ENCODE data around the gene OR6J1. TPM values are rescaled to one million over a fixed set of nuclear protein-coding genes. Genes with fewer than 3 reads are reported as not detected.
A peak's percentile ranks its signal among the peaks of the same experiment; 100 is the strongest.
"Not testable (repeated sequence)": the region's sequence is repeated elsewhere in the genome, so short reads cannot be mapped to it uniquely, and the experiment has no call there.

The OR6J1 gene
- total RNA-seq, 1 donor: not detected

DNA sequence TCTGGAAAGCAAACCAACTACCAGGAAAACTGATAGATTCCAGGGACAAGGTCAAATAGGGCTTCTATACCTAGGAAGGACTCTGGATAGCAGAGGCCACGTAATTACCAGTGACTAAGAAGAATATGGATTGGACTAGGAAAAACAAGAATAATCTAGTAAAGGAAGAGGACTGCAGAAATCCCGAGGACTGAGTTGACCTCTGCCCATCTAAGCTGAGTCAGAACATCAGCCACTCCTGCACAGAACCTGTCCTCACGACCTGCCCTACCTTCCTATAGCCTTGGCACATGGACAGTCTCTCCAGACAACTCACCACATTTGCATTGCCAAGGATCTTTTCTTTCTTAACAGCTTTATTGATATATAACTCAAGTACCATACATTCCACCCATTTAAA lies 2.3 kb downstream of the OR6J1 start:
- DNase-seq (ENCODE audit: insufficient read length, low spot score, missing footprints): peak; percentile 84
- Histone ChIP-seq H2AFZ (ENCODE audit: low read length) (no peak overlapping the region), H3K27ac (ENCODE audit: low read depth, low read length) (no peak overlapping the region), H3K4me1 (ENCODE audit: insufficient read depth, low read length) (peaks cover 11% of the 10 kb centered on the region), H3K27me3 (ENCODE audit: insufficient read depth, low read length) (peaks cover 12% of the 10 kb centered on the region), H3K4me3 (ENCODE audit: insufficient read depth, low read length) (no peak overlapping the region), H3K4me2 (ENCODE audit: insufficient read depth, low read length) (no peak overlapping the region), H3K36me3 (ENCODE audit: insufficient read depth, low read length) (no peaks in the 10 kb centered on the region), H3K79me2 (ENCODE audit: insufficient read depth, low read length) (no peaks in the 10 kb centered on the region), H3K9me3 (ENCODE audit: low read depth, low read length) (no peaks in the 10 kb centered on the region), H4K20me1 (ENCODE audit: insufficient read depth, low read length) (no peaks in the 10 kb centered on the region)
- TF ChIP-seq, protein P1, sequence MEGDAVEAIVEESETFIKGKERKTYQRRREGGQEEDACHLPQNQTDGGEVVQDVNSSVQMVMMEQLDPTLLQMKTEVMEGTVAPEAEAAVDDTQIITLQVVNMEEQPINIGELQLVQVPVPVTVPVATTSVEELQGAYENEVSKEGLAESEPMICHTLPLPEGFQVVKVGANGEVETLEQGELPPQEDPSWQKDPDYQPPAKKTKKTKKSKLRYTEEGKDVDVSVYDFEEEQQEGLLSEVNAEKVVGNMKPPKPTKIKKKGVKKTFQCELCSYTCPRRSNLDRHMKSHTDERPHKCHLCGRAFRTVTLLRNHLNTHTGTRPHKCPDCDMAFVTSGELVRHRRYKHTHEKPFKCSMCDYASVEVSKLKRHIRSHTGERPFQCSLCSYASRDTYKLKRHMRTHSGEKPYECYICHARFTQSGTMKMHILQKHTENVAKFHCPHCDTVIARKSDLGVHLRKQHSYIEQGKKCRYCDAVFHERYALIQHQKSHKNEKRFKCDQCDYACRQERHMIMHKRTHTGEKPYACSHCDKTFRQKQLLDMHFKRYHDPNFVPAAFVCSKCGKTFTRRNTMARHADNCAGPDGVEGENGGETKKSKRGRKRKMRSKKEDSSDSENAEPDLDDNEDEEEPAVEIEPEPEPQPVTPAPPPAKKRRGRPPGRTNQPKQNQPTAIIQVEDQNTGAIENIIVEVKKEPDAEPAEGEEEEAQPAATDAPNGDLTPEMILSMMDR (IDR thresholded peaks at IDR 0.05; ENCODE audit: extremely low read depth, low read depth, low read length): no peak

DNA sequence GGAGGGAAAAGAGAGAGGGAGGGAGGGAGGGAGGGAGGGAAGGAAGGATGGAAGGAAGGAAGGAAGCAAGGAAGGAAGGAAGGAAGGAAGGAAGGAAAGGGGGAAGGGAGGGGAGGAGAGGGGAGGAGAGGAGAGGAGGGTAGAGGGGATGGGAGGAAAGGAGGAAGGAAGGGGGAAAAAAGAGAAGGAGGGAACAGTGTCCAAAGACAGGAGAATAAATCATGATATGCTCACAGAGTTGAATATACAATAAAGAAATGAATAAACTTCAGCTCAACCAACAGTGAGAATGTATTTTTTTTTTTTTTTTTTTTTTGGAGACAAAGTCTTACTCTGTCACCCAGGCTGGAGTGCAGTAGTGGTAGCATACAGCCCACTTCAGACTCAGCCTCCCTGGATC lies 4.0 kb downstream of the OR6J1 start:
- Histone ChIP-seq H3K4me2 (ENCODE audit: insufficient read depth, low read length) (no peak overlapping the region), H4K20me1 (ENCODE audit: insufficient read depth, low read length) (no peaks in the 10 kb centered on the region), H3K27ac (ENCODE audit: low read depth, low read length) (no peak overlapping the region), H2AFZ (ENCODE audit: low read length) (no peak overlapping the region), H3K27me3 (ENCODE audit: insufficient read depth, low read length) (peaks cover 12% of the 10 kb centered on the region), H3K79me2 (ENCODE audit: insufficient read depth, low read length) (no peaks in the 10 kb centered on the region), H3K4me3 (ENCODE audit: insufficient read depth, low read length) (no peak overlapping the region), H3K9me3 (ENCODE audit: low read depth, low read length) (no peaks in the 10 kb centered on the region), H3K4me1 (ENCODE audit: insufficient read depth, low read length) (no peaks in the 10 kb centered on the region), H3K36me3 (ENCODE audit: insufficient read depth, low read length) (no peaks in the 10 kb centered on the region)
- DNase-seq (ENCODE audit: insufficient read length, low spot score, missing footprints): no peak
- TF ChIP-seq, protein P1 (IDR thresholded peaks at IDR 0.05; ENCODE audit: extremely low read depth, low read depth, low read length): no peak

DNA sequence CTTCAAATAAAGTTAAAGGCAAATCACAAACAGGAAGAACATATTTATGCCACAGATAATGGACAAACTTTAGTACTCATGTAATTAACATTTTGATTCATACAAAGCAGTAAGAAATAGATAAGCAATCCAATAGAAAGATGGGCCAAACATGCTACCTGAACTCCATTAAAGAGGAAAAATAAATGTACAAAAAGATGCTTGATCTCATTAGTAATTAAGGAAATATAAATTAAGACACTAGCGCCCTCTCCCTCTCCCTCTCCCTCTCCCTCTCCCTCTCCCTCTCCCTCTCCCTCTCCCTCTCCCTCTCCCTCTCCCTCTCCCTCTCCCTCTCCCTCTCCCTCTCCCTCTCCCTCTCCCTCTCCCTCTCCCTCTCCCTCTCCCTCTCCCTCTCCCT lies 8.2 kb downstream of the OR6J1 start:
- not testable (repeated sequence) for H4K20me1 ChIP-seq (ENCODE audit: insufficient read depth, low read length); H3K4me3 ChIP-seq (ENCODE audit: insufficient read depth, low read length); H3K79me2 ChIP-seq (ENCODE audit: insufficient read depth, low read length); DNase-seq (ENCODE audit: insufficient read length, low spot score, missing footprints); H3K27ac ChIP-seq (ENCODE audit: low read depth, low read length); H3K9me3 ChIP-seq (ENCODE audit: low read depth, low read length); H3K36me3 ChIP-seq (ENCODE audit: insufficient read depth, low read length); H3K4me2 ChIP-seq (ENCODE audit: insufficient read depth, low read length); H3K4me1 ChIP-seq (ENCODE audit: insufficient read depth, low read length); H2AFZ ChIP-seq (ENCODE audit: low read length); H3K27me3 ChIP-seq (ENCODE audit: insufficient read depth, low read length)

DNA sequence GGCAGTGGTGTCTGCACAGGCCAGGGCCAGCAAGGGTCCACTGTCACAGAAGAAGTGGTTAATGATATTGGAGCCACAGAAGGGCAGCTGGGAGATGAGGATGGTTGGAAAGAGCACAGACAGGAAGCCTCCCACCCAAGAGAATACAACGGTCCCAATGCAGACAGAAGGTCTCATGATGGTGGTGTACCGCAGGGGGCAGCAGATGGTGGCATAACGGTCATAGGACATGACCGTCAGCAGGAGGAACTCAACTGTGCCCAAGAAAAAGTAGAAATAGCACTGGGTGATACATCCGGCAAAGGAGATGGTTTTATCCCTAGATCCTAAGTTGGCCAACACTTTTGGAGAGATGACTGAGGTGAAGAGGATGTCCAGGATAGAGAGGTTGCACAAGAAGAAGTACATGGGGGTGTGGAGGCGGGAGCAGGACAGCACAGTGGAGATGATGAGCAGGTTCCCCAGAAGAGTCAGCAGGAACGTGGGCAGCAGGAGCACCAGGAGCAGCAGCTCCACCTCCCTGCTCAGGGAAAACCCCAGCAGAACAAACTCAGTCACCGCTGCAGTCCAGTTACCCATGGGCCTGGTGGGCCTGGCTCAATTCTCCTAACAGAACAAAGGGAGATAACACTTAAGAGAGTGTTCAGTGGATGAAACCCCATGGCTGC lies 9.8 kb downstream of the OR6J1 start:
- no peak for DNase-seq (ENCODE audit: insufficient read length, low spot score, missing footprints)
- H3K79me2 ChIP-seq (ENCODE audit: insufficient read depth, low read length): no peaks in the 10 kb centered on the region

More for the DNA sequence above, 9.8 kb downstream of the OR6J1 start:
- no peaks in the 10 kb centered on the region for H4K20me1 ChIP-seq (ENCODE audit: insufficient read depth, low read length)
- no peak overlapping the region for H3K27ac ChIP-seq (ENCODE audit: low read depth, low read length)
- H3K4me3 ChIP-seq (ENCODE audit: insufficient read depth, low read length): no peak overlapping the region
- H3K36me3 ChIP-seq (ENCODE audit: insufficient read depth, low read length): no peaks in the 10 kb centered on the region
- peaks cover 5% of the 10 kb centered on the region for H3K27me3 ChIP-seq (ENCODE audit: insufficient read depth, low read length)
- H3K4me2 ChIP-seq (ENCODE audit: insufficient read depth, low read length): no peak overlapping the region
- no peaks in the 10 kb centered on the region for H3K9me3 ChIP-seq (ENCODE audit: low read depth, low read length)
- peaks cover 19% of the 10 kb centered on the region for H3K4me1 ChIP-seq (ENCODE audit: insufficient read depth, low read length)
- TF ChIP-seq, protein P1 (IDR thresholded peaks at IDR 0.05; ENCODE audit: extremely low read depth, low read depth, low read length): no peak
- no peak overlapping the region for H2AFZ ChIP-seq (ENCODE audit: low read length)
